GM12878 (cell line): ENCODE data around the gene PROX2. TPM values are rescaled to one million over a fixed set of nuclear protein-coding genes. Genes with fewer than 3 reads are reported as not detected.

ENCODE experiments used
- ATAC-seq: fragments of 200-7000 bp; cut with Tn5 transposase; 3 replicates; pipeline ENCODE4 v1.9.1; 2020; ENCODE audit warnings: mild to moderate bottlenecking, moderate library complexity
- BruUV-seq: library from RNA; stranded (reverse); fragments of 400-500 nt; replicated peaks from 2 replicates; lab custom pipeline; 2021; lab: Mats Ljungman, UMichigan
- CTCF ChIA-PET: fragments of 300-600 bp; sonication (Branson Sonifier 250); formaldehyde crosslinking; extraction: SDS; loops from one replicate; lab custom pipeline; 2021; ENCODE audit warnings: inconsistent platforms; lab: Yijun Ruan, JAX
- POLR2A ChIA-PET: fragments of 350-600 bp; formaldehyde crosslinking; extraction: SDS; loops from one replicate; lab custom pipeline; 2021; ENCODE audit warnings: inconsistent platforms; lab: Charles Lee
- RAD21 ChIA-PET: fragments of 300-600 bp; sonication (Branson Sonifier 250); formaldehyde crosslinking; loops from one replicate; lab custom pipeline; 2023; ENCODE audit warnings: antibody characterized with exemption; ENCODE audit not compliant: unreplicated experiment; lab: Charles Lee
- SMC1A ChIA-PET: fragments of 300-600 bp; sonication (Branson Sonifier 250); formaldehyde crosslinking; loops from one replicate; lab custom pipeline; 2023; ENCODE audit not compliant: unreplicated experiment, uncharacterized antibody; lab: Charles Lee
- DNase-seq: peaks from one replicate; pipeline ENCODE4 v3.0.0-alpha.2; 2011; ENCODE audit warnings: low read depth, low spot score
- FAIRE-seq: peaks from 3 replicates; lab custom pipeline; 2011; peaks lifted over from hg19 to GRCh38; lab: Jason Lieb, UNC
- H2AFZ ChIP-seq: 2 replicates; pipeline ENCODE4 v1.6.0; 2011; ENCODE audit warnings: low read depth, low read length, control low read depth; ENCODE audit not compliant: control insufficient read depth
- H3K27ac ChIP-seq: 2 replicates; pipeline ENCODE4 v1.5.1; 2011; ENCODE audit warnings: control low read depth; ENCODE audit not compliant: control insufficient read depth, insufficient read depth
- H3K27me3 ChIP-seq, 2 experiments: replicated peaks in 1 of 2; 2 replicates each; pipeline versions ENCODE4 v1.6.0 to v1.6.1; 2011; ENCODE audit warnings: low read length in 1 of 2; ENCODE audit not compliant: control insufficient read depth in 2 of 2, insufficient read depth in 2 of 2
- H3K36me3 ChIP-seq, 2 experiments: 2 replicates each; pipeline ENCODE4 v1.5.1; 2011; ENCODE audit warnings: low read length in 1 of 2; ENCODE audit not compliant: control insufficient read depth in 2 of 2, insufficient read depth in 2 of 2
- H3K4me1 ChIP-seq: 2 replicates; pipeline ENCODE4 v1.6.1; 2011; ENCODE audit warnings: mild to moderate bottlenecking, low read length, moderate library complexity, mixed read lengths; ENCODE audit not compliant: control insufficient read depth, insufficient read depth
- H3K4me2 ChIP-seq: 2 replicates; pipeline ENCODE4 v1.6.0; 2011; ENCODE audit warnings: control low read depth; ENCODE audit not compliant: control insufficient read depth, insufficient read depth
- H3K4me3 ChIP-seq: fragments of 200-600 bp; sonication (generic); 2 replicates; pipeline ENCODE4 v1.5.1; 2016
- H3K79me2 ChIP-seq: 2 replicates; pipeline ENCODE4 v1.6.0; 2011; ENCODE audit warnings: low read length; ENCODE audit not compliant: control insufficient read depth, insufficient read depth
- H3K9ac ChIP-seq: 2 replicates; pipeline ENCODE4 v1.8.0; 2011; ENCODE audit warnings: low read length, control low read depth, mixed read lengths; ENCODE audit not compliant: control insufficient read depth, insufficient read depth
- H3K9me3 ChIP-seq: replicated peaks from 3 replicates; pipeline ENCODE4 v1.5.1; 2011; ENCODE audit warnings: mild to moderate bottlenecking, low read length; ENCODE audit not compliant: control insufficient read depth, insufficient read depth
- H4K20me1 ChIP-seq: 2 replicates; pipeline ENCODE4 v1.6.0; 2011; ENCODE audit not compliant: control insufficient read depth, insufficient read depth
- EGR1 ChIP-seq, 2 experiments: IDR thresholded peaks; 1 replicate in 1 of 2; 2 replicates in 1 of 2; pipeline ENCODE4 v1.6.1; 2011 to 2012; ENCODE audit warnings: low read depth in 2 of 2, low read length in 2 of 2, borderline replicate concordance in 1 of 2, mild to moderate bottlenecking in 1 of 2, moderate library complexity in 1 of 2
- IKZF2 ChIP-seq, 2 experiments: fragments of 450-650 bp; IDR thresholded peaks; 2 replicates each; pipeline ENCODE4 v1.6.1; 2017; ENCODE audit warnings: mild to moderate bottlenecking in 2 of 2, moderate library complexity in 2 of 2
- NKRF ChIP-seq: fragments of 450-650 bp; conservative IDR thresholded peaks from 2 replicates; pipeline ENCODE4 v1.6.1; 2017; ENCODE audit warnings: mild to moderate bottlenecking, moderate library complexity
- STAT3 ChIP-seq: IDR thresholded peaks from 2 replicates; pipeline ENCODE4 v1.6.1; 2011; ENCODE audit warnings: low read depth, low read length, improper control_type of control experiment
- SUZ12 ChIP-seq: fragments of 200-600 bp; sonication (generic); IDR thresholded peaks from one replicate; pipeline ENCODE4 v1.6.1; 2018; ENCODE audit warnings: antibody characterized with exemption, mild to moderate bottlenecking; ENCODE audit not compliant: unreplicated experiment
- WGBS: methylation state at CpG from one replicate; pipeline ENCODE4 v1.1.6; 2016; ENCODE audit warnings: low lambda C conversion rate; ENCODE audit not compliant: insufficient replicate concordance, insufficient coverage; ENCODE audit errors: missing lambda C conversion rate; 5-methylcytosine and 5-hydroxymethylcytosine counted together
- in situ Hi-C: fragments of 300-500 bp; cut with MboI; formaldehyde crosslinking; loops from 9 replicates; pipeline ENCODE4 v1.14.3; 2018; ENCODE audit warnings: mixed read lengths
- intact Hi-C: fragments of 100-400 bp; cut with micrococcal nuclease; formaldehyde crosslinking; loops from one replicate; pipeline ENCODE4 v1.14.2; 2022; ENCODE audit not compliant: unreplicated experiment
- polyA plus RNA-seq, 11 experiments: library from polyadenylated mRNA; depleted of rRNA in 4 of 11; unstranded in 6 of 11; stranded (reverse) in 5 of 11; fragments of >200 nt; fragmentation: Nextera tagmentation in 4 of 11; fragmentation: Illumina TruSeq in 1 of 11; extraction: Ambion mirVana in 4 of 11; extraction: Trizol in 1 of 11; gene quantifications; 1 replicate in 1 of 11; 2 replicates in 10 of 11; pipeline versions ENCODE4 v1.2.1 to v1.2.3, GENCODE V29; 2011 to 2016; ENCODE audit warnings: inconsistent platforms in 2 of 11, missing spikeins in 2 of 11, low read depth in 1 of 11
- total RNA-seq, 4 experiments: library from RNA; depleted of rRNA in 3 of 4; stranded (reverse); fragments of >200 nt in 3 of 4; fragmentation: Illumina TruSeq in 1 of 4; extraction: Trizol in 1 of 4; gene quantifications; 2 replicates each; pipeline versions ENCODE4 v1.2.1 to v1.2.3, GENCODE V29; 2013 to 2021
- TF ChIP-seq, protein P1 (sequence below): IDR thresholded peaks from 2 replicates; pipeline ENCODE4 v1.6.1; 2012; ENCODE audit warnings: low read length, inconsistent platforms

The PROX2 gene
- total and polyA plus RNA-seq, 10 of the 15 experiments (the other 5 are each of a cell fraction or from before 2014, with no cell fraction given), result 0.04 to 0.42 (median 0.19) TPM

- ChIA-PET POLR2A (interaction anchor here (0.6 kb wide), 1 partner anchor 182 kb away, joined by 3 read pairs; no protein-coding TSS in a partner anchor), SMC1A (interaction anchor here (0.7 to 1.2 kb wide), 2 partner anchors 10 to 167 kb away, joined by 3 read pairs; no protein-coding TSS in a partner anchor), CTCF (interaction anchor here (0.7 to 1.9 kb wide), 4 partner anchors 9 to 207 kb away, joined by 3 to 8 read pairs (median 4); no protein-coding TSS in a partner anchor), RAD21 (no interaction called here)
- Histone ChIP-seq H3K4me3 (no peak overlapping the region), H2AFZ (no peak overlapping the region), H3K36me3 (no peaks in the 10 kb centered on the region), H3K79me2 (no peaks in the 10 kb centered on the region), H3K27me3 (no peaks in the 10 kb centered on the region), H3K4me1 (no peaks in the 10 kb centered on the region; the same call in 1 of the 2 replicates), H3K9me3 (no peaks in the 10 kb centered on the region), H4K20me1 (no peaks in the 10 kb centered on the region), H3K9ac (no peak overlapping the region), H3K27ac (no peak overlapping the region), H3K4me2 (no peak overlapping the region)
- BruUV-seq, result no TSS peak
- intact Hi-C loops, result no loop called here
- WGBS, result 89% methylated on average over 19 of the region's 19 CpGs
- ATAC-seq (no peak), DNase-seq (no peak), FAIRE-seq (no peak)
- in situ Hi-C loops, result no loop called here
- TF ChIP-seq EGR1 (IDR thresholded peaks at IDR 0.05; ENCODE audit: borderline replicate concordance in 1 of 2, low read depth in 2 of 2, low read length in 2 of 2) (no peak), NKRF (no peak), SUZ12 (no peak), IKZF2 (IDR thresholded peaks at IDR 0.05) (no peak), STAT3 (no peak)
- TF ChIP-seq, protein P1, sequence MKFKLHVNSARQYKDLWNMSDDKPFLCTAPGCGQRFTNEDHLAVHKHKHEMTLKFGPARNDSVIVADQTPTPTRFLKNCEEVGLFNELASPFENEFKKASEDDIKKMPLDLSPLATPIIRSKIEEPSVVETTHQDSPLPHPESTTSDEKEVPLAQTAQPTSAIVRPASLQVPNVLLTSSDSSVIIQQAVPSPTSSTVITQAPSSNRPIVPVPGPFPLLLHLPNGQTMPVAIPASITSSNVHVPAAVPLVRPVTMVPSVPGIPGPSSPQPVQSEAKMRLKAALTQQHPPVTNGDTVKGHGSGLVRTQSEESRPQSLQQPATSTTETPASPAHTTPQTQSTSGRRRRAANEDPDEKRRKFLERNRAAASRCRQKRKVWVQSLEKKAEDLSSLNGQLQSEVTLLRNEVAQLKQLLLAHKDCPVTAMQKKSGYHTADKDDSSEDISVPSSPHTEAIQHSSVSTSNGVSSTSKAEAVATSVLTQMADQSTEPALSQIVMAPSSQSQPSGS, result no peak
Measured at GRCh38 chr14:74921053-74921620, 45.2 kb upstream of the PROX2 start.
